Parathyroid adenoma (tissue), 2 donors: Measurements from ENCODE around the gene MAPT.

Experiments used
- H2AFZ ChIP-seq: fragments of 300-600 bp; sonication (generic); one replicate; pipeline ENCODE4 v1.7.0; 2017; ENCODE audit warnings: antibody characterized with exemption, mild to moderate bottlenecking
- H3K27ac ChIP-seq: fragments of 300-600 bp; sonication (generic); one replicate; pipeline ENCODE4 v1.7.0; 2017
- H3K27me3 ChIP-seq: fragments of 300-600 bp; sonication (generic); one replicate; pipeline ENCODE4 v1.7.0; 2017; ENCODE audit warnings: low read length; ENCODE audit not compliant: control insufficient read depth, insufficient read depth
- H3K36me3 ChIP-seq: fragments of 300-600 bp; sonication (generic); one replicate; pipeline ENCODE4 v1.7.0; 2017; ENCODE audit warnings: low read length; ENCODE audit not compliant: control insufficient read depth, insufficient read depth
- H3K4me1 ChIP-seq: fragments of 300-600 bp; sonication (generic); one replicate; pipeline ENCODE4 v1.7.0; 2017; ENCODE audit warnings: control low read depth
- H3K4me2 ChIP-seq: fragments of 300-600 bp; sonication (generic); one replicate; pipeline ENCODE4 v1.7.0; 2017; ENCODE audit warnings: low read length
- H3K4me3 ChIP-seq: fragments of 300-600 bp; sonication (generic); one replicate; pipeline ENCODE4 v1.7.0; 2017; ENCODE audit warnings: low read depth, low read length
- H3K79me2 ChIP-seq: fragments of 300-600 bp; sonication (generic); one replicate; pipeline ENCODE4 v1.7.0; 2017; ENCODE audit warnings: control low read depth
- H3K9ac ChIP-seq: fragments of 300-600 bp; sonication (generic); one replicate; pipeline ENCODE4 v1.7.0; 2017; ENCODE audit warnings: mild to moderate bottlenecking
- H3K9me3 ChIP-seq: fragments of 300-600 bp; sonication (generic); one replicate; pipeline ENCODE4 v1.7.0; 2017; ENCODE audit warnings: low read length; ENCODE audit not compliant: control insufficient read depth
- CTCF ChIP-seq: fragments of 300-600 bp; sonication (generic); IDR thresholded peaks from one replicate; pipeline ENCODE4 v1.7.0; 2017; ENCODE audit warnings: antibody characterized with exemption, mild to moderate bottlenecking
- donor health status: primary hyperparathyroidism.

MAPT gene

GRCh38 chr17:45996282-45996937 lies 102.1 kb downstream of the MAPT start:
- TF ChIP-seq CTCF: no peak
- H3K9ac ChIP-seq: no peak overlapping the region
- no peak overlapping the region for H2AFZ ChIP-seq
- H3K79me2 ChIP-seq: no peaks in the 10 kb centered on the region
- H3K4me2 ChIP-seq: no peak overlapping the region
- no peaks in the 10 kb centered on the region for H3K9me3 ChIP-seq
- no peaks in the 10 kb centered on the region for H3K4me1 ChIP-seq
- H3K27ac ChIP-seq: no peak overlapping the region
- no peak overlapping the region for H3K4me3 ChIP-seq
- H3K36me3 ChIP-seq: no peaks in the 10 kb centered on the region
- no peaks in the 10 kb centered on the region for H3K27me3 ChIP-seq

GRCh38 chr17:45997166-45997565 lies 102.8 kb downstream of the MAPT start:
- Histone ChIP-seq H3K79me2 (no peaks in the 10 kb centered on the region), H3K27ac (no peak overlapping the region), H3K36me3 (no peaks in the 10 kb centered on the region), H3K9ac (no peak overlapping the region), H3K27me3 (no peaks in the 10 kb centered on the region), H3K9me3 (no peaks in the 10 kb centered on the region), H2AFZ (no peak overlapping the region), H3K4me1 (no peaks in the 10 kb centered on the region), H3K4me2 (no peak overlapping the region), H3K4me3 (no peak overlapping the region)
- no peak for TF ChIP-seq CTCF

GRCh38 chr17:45997624-45998023 lies 103.3 kb downstream of the MAPT start:
- H3K4me1 ChIP-seq: no peaks in the 10 kb centered on the region
- H3K9ac ChIP-seq: no peak overlapping the region
- no peak overlapping the region for H3K27ac ChIP-seq
- no peaks in the 10 kb centered on the region for H3K27me3 ChIP-seq
- TF ChIP-seq CTCF: no peak
- no peaks in the 10 kb centered on the region for H3K36me3 ChIP-seq
- no peak overlapping the region for H2AFZ ChIP-seq
- H3K4me2 ChIP-seq: no peak overlapping the region
- H3K9me3 ChIP-seq: no peaks in the 10 kb centered on the region
- no peaks in the 10 kb centered on the region for H3K79me2 ChIP-seq
- no peak overlapping the region for H3K4me3 ChIP-seq

GRCh38 chr17:45998987-45999899 lies 104.9 kb downstream of the MAPT start, which contains the start of gene STH:
Gene STH, plus strand, starts transcription at chr17:45999250. Its CDS starts 30 bp downstream, at chr17:45999280.
- Histone ChIP-seq H3K4me1 (peaks cover 9% of the 10 kb centered on the region), H3K79me2 (no peaks in the 10 kb centered on the region), H3K27me3 (no peaks in the 10 kb centered on the region), H3K9ac (no peak within 1 kb of the TSS), H3K36me3 (no peaks in the 10 kb centered on the region), H3K4me2 (no peak within 1 kb of the TSS), H3K9me3 (no peaks in the 10 kb centered on the region), H2AFZ (no peak within 1 kb of the TSS), H3K4me3 (no peak within 1 kb of the TSS), H3K27ac (no peak within 1 kb of the TSS)
- no peak for TF ChIP-seq CTCF
